Activated CD4-positive, alpha-beta memory T cell treated with anti-CD3 and anti-CD28 coated beads for 36 hours (primary cell): ENCODE measurements around the gene VSTM4. TPM values are rescaled to one million over a fixed set of nuclear protein-coding genes. Genes with fewer than 3 reads are reported as not detected.

ENCODE experiments used
- CTCF ChIA-PET: fragments of 350-600 bp; sonication (Branson Sonifier 250); formaldehyde crosslinking; loops from one replicate; lab custom pipeline; 2021; ENCODE audit warnings: antibody characterized with exemption, inconsistent platforms; lab: Charles Lee
- POLR2A ChIA-PET: fragments of 350-600 bp; sonication (Branson Sonifier 250); formaldehyde crosslinking; loops from one replicate; lab custom pipeline; 2021; ENCODE audit warnings: antibody characterized with exemption; lab: Charles Lee
- DNase-seq: peaks from one replicate; pipeline ENCODE4 v3.0.0-alpha.2; 2020
- H3K27ac Mint-ChIP-seq: one replicate; pipeline ENCODE4 v1.8.0; 2021; ENCODE audit warnings: mixed read lengths
- H3K27me3 Mint-ChIP-seq: one replicate; pipeline ENCODE4 v1.8.0; 2021; ENCODE audit warnings: mixed read lengths
- H3K36me3 Mint-ChIP-seq: one replicate; pipeline ENCODE4 v1.8.0; 2021; ENCODE audit warnings: mixed read lengths
- H3K4me1 Mint-ChIP-seq: one replicate; pipeline ENCODE4 v1.8.0; 2021; ENCODE audit warnings: low read depth, mixed read lengths
- H3K4me3 Mint-ChIP-seq: one replicate; pipeline ENCODE4 v1.8.0; 2021; ENCODE audit warnings: mild to moderate bottlenecking, mixed read lengths
- H3K9me3 Mint-ChIP-seq: one replicate; pipeline ENCODE4 v1.8.0; 2021; ENCODE audit warnings: mixed read lengths
- intact Hi-C: fragments of 100-400 bp; cut with micrococcal nuclease; formaldehyde crosslinking; loops from one replicate; pipeline ENCODE4 v1.15.1; 2023
- microRNA-seq: library from miRNA; unstranded; fragments of <30 nt; microRNA quantifications from one replicate; pipeline ENCODE4 v1.2.0, GENCODE V29; 2022; ENCODE audit warnings: borderline number of aligned reads, borderline microRNAs expressed, borderline replicate concordance
- total RNA-seq, 2 experiments: library from RNA; stranded (reverse); gene quantifications; one replicate each; pipeline ENCODE4 v1.2.3, GENCODE V29; 2021

Gene VSTM4
- total RNA-seq, 2 experiments from 2014 or later = 0.10 to 0.24 TPM

DNA sequence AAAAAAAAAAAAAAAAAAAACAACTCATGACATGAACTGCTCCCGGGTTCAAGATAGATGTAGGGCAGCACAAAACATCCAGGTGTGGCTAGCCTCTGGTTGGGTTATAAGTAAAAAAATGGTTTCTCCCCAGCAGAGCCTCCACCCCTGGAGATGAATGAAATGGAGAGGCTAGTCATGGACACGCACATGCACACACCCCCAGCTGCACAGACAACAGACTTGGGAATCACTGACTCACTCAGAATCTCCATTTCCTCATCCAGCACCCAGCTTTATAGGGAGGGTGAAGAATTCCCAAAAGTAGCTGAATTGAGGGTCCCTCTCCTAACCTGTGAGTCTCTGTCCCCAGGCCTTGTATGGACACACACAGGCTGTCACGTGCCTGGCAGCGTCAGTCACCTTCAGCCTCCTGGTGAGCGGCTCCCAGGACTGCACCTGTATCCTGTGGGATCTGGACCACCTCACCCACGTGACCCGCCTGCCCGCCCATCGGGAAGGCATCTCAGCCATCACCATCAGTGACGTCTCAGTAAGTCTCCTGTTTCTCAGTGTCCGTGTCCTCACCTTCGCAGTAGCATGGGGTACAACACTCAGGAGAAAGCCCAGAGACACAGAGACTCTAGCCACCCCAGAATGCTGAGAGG lies 140.7 kb downstream of the VSTM4 start:
- ChIA-PET POLR2A (no interaction called here), CTCF (interaction anchor here (1.2 kb wide), 1 partner anchor 200 kb away, joined by 4 read pairs; no protein-coding TSS in a partner anchor)
- Mint-ChIP-seq H3K4me3 (no peak overlapping the region), H3K9me3 (no peaks in the 10 kb centered on the region), H3K4me1 (no peaks in the 10 kb centered on the region), H3K27me3 (peaks cover 8% of the 10 kb centered on the region), H3K27ac (no peak overlapping the region), H3K36me3 (no peaks in the 10 kb centered on the region)
- intact Hi-C loops = no loop called here
- no peak for DNase-seq

- Mint-ChIP-seq H3K27me3 (peaks cover 8% of the 10 kb centered on the region), H3K4me3 (no peak overlapping the region), H3K36me3 (no peaks in the 10 kb centered on the region), H3K27ac (no peak overlapping the region), H3K4me1 (no peaks in the 10 kb centered on the region), H3K9me3 (no peaks in the 10 kb centered on the region)
- ChIA-PET POLR2A (no interaction called here), CTCF (no interaction called here)
- intact Hi-C loops = no loop called here
- DNase-seq = no peak
Observed at GRCh38 chr10:48973065-48973464, 142.3 kb downstream of the VSTM4 start.

DNA sequence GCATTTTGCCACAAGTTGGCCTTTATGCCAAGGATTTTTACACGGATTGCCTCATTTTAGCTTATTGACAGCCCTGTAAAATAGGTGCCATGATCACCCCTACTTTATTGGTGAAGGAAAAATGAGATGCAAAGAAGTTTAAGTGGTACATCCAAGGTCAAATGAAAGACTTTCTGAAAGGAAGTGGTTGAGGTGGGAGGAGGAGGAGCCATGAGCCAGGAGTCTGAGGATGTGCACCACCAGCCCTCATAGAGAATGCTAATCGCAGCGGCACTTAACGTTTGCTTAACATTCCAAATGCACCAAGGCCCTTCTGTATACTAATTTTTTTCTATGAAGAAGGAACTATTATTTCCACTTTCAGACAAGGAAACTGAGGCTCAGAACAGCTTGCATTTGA lies 144.7 kb downstream of the VSTM4 start:
- Mint-ChIP-seq H3K27ac (no peak overlapping the region), H3K27me3 (peaks cover 8% of the 10 kb centered on the region), H3K4me3 (no peak overlapping the region), H3K36me3 (no peaks in the 10 kb centered on the region), H3K9me3 (no peaks in the 10 kb centered on the region), H3K4me1 (no peaks in the 10 kb centered on the region)
- DNase-seq = no peak
- intact Hi-C loops = no loop called here
- ChIA-PET CTCF (no interaction called here), POLR2A (no interaction called here)

DNA sequence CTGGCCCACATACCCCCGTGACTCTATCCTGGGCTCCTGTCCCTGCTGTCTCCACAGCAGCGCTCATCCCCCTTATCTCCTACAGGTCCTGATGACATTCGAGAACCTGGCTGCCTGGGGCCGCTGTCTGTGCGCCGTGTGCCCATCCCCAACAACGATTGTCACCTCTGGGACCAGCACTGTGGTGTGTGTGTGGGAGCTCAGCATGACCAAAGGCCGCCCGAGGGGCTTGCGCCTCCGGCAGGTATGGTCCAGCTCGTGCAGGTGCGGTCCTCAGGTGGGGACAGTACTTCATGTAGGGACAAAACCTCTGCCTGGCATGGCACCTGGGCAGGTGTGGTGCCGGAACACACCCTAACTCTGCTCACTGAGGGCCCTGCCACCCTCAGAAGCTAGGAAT lies 145.3 kb downstream of the VSTM4 start:
- POLR2A ChIA-PET = no interaction called here
- CTCF ChIA-PET = interaction anchor here (1.2 kb wide), 1 partner anchor 194 kb away, joined by 3 read pairs; no protein-coding TSS in a partner anchor
- Mint-ChIP-seq H3K27ac (no peak overlapping the region), H3K27me3 (peaks cover 8% of the 10 kb centered on the region), H3K4me3 (no peak overlapping the region), H3K36me3 (no peaks in the 10 kb centered on the region), H3K4me1 (no peaks in the 10 kb centered on the region), H3K9me3 (no peaks in the 10 kb centered on the region)
- no peak for DNase-seq
- intact Hi-C loops = no loop called here

DNA sequence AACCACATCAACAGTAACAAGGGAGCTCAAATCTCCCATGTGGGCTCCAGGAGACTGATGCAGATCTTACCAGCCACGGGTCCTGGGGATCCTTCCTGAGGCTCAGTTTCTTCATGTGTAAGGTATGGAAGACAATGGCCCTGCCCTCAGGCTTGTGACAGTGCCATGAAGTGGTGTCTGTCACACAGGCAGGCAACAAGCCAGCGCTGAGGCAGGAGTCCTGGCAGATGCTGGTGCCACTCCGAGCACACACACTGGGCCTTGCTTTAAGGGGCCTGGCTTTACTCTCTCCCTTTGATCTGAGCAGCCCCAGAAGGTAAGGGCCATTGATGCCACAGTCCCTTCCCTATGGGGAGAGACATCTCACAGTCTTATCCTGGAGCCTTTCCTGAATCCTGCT lies 147.3 kb downstream of the VSTM4 start:
- DNase-seq = no peak
- no peak overlapping the region for H3K27ac Mint-ChIP-seq
- POLR2A ChIA-PET = no interaction called here
- no peaks in the 10 kb centered on the region for H3K9me3 Mint-ChIP-seq
- peaks cover 6% of the 10 kb centered on the region for H3K27me3 Mint-ChIP-seq
- CTCF ChIA-PET = no interaction called here
- H3K4me3 Mint-ChIP-seq = no peak overlapping the region
- intact Hi-C loops = no loop called here
- no peaks in the 10 kb centered on the region for H3K36me3 Mint-ChIP-seq
- no peaks in the 10 kb centered on the region for H3K4me1 Mint-ChIP-seq

DNA sequence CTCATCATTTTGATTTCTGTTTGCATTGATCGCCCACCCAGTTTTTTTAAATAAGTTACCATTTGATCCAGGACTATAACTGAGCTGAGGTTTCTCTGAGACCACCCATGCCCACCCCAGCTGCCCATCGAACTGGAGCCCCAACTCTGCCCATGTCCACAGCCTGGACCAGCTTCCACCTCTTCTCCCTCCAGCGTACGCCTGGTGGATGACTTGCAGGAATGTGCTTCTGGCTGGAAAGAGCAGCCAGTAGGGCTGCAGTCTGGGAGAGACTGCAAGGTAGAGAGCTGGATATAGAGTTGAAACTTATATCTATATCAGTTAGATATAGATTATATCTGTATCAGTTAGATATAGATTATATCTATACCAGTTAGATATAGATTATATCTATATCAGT lies 149.9 kb downstream of the VSTM4 start:
- ChIA-PET CTCF (no interaction called here), POLR2A (no interaction called here)
- H3K36me3 Mint-ChIP-seq = no peaks in the 10 kb centered on the region
- no peaks in the 10 kb centered on the region for H3K27me3 Mint-ChIP-seq
- H3K4me1 Mint-ChIP-seq = no peaks in the 10 kb centered on the region
- H3K9me3 Mint-ChIP-seq = no peaks in the 10 kb centered on the region
- H3K4me3 Mint-ChIP-seq = no peak overlapping the region
- no peak overlapping the region for H3K27ac Mint-ChIP-seq
- intact Hi-C loops = no loop called here
- no peak for DNase-seq

Small RNA genes within 50 kb of the gene (microRNA-seq; reads per million reads assigned to microRNA genes)
- gene MIR4294 = not detected

Other genes starting within 250 kb of the VSTM4 start
- gene LRRC18, start 175.7 kb downstream of the VSTM4 start, total RNA-seq = not detected
- not detected for gene FAM170B, start 18.5 kb upstream of the VSTM4 start, total RNA-seq
- gene TMEM273, start 72.9 kb upstream of the VSTM4 start, total RNA-seq = 100 to 1,000 TPM; 106 to 108 TPM
- gene C10orf71, start 183.6 kb upstream of the VSTM4 start, total RNA-seq = not detected